Right atrium auricular region (tissue), 2 donors: ENCODE data around the gene ZDHHC11B. TPM values are rescaled to one million over a fixed set of nuclear protein-coding genes. Genes with fewer than 3 reads are reported as not detected.
A peak's percentile ranks its signal among the peaks of the same experiment; 100 is the strongest.
"Not testable (repeated sequence)": the region's sequence is repeated elsewhere in the genome, so short reads cannot be mapped to it uniquely, and the experiment has no call there.

Source experiments
- DNase-seq: peaks from one replicate; pipeline ENCODE4 v3.0.0-alpha.2; 2019; ENCODE audit warnings: low spot score
- H3K27ac ChIP-seq, 2 donors: fragments of 200-600 bp; sonication (generic); 1 replicate in 1 of 2; 2 replicates in 1 of 2; pipeline ENCODE4 v1.5.1; 2016 to 2019
- H3K27me3 ChIP-seq, 2 donors: fragments of 200-600 bp; sonication (generic); one replicate each; pipeline versions ENCODE4 v1.5.1 to v1.6.0; 2017 to 2019
- H3K36me3 ChIP-seq: fragments of 200-600 bp; sonication (generic); one replicate; pipeline ENCODE4 v1.5.1; 2016
- H3K4me1 ChIP-seq, 2 donors: fragments of 200-600 bp; sonication (generic); one replicate each; pipeline versions ENCODE4 v1.5.1 to v1.6.0; 2017 to 2019
- H3K4me3 ChIP-seq, 2 donors: fragments of 200-600 bp; sonication (generic); 1 replicate in 1 of 2; 2 replicates in 1 of 2; pipeline ENCODE4 v1.5.1; 2017 to 2019; ENCODE audit warnings: mild to moderate bottlenecking in 1 of 2, moderate library complexity in 1 of 2
- H3K9me3 ChIP-seq, 2 donors: fragments of 200-600 bp; sonication (generic); one replicate each; pipeline ENCODE4 v1.5.1; 2019
- CTCF ChIP-seq, 2 donors: fragments of 200-600 bp; sonication (generic); IDR thresholded peaks; one replicate each; pipeline ENCODE4 v1.5.1; 2019; ENCODE audit warnings: antibody characterized with exemption in 2 of 2
- total RNA-seq, 2 donors: library from RNA; depleted of rRNA; stranded (reverse); fragments of >200 nt; gene quantifications; one replicate each; pipeline ENCODE4 v1.1.0, GENCODE V29; 2016

ZDHHC11B gene
- total RNA-seq, 2 donors from 2014 or later, result 4.0 to 7.5 TPM

- DNase-seq, H3K4me1 ChIP-seq, H3K36me3 ChIP-seq, H3K27me3 ChIP-seq, H3K4me3 ChIP-seq, H3K9me3 ChIP-seq, H3K27ac ChIP-seq: not testable (repeated sequence)
Observed at GRCh38 chr5:696191-696590, 88.3 kb downstream of the ZDHHC11B start.

- H3K9me3 ChIP-seq, DNase-seq, H3K36me3 ChIP-seq, H3K27ac ChIP-seq, H3K27me3 ChIP-seq, H3K4me3 ChIP-seq, H3K4me1 ChIP-seq: not testable (repeated sequence)
Observed at GRCh38 chr5:695475-695874, 89.1 kb downstream of the ZDHHC11B start.

- H3K27me3 ChIP-seq, H3K36me3 ChIP-seq, H3K9me3 ChIP-seq, H3K4me1 ChIP-seq, DNase-seq: not testable (repeated sequence)
- Histone ChIP-seq H3K4me3 (peak overlapping the region; percentile 64 to 76), H3K27ac (peak overlapping the region in 1 of 2 donors; percentile 93)
Observed at GRCh38 chr5:694042-694431, 90.5 kb downstream of the ZDHHC11B start.

- H3K4me1 ChIP-seq, H3K9me3 ChIP-seq, H3K27me3 ChIP-seq, H3K36me3 ChIP-seq: not testable (repeated sequence)
- peak within 1 kb of the TSS; percentile 64 to 76 for H3K4me3 ChIP-seq
- peak; percentile 84 for DNase-seq
- peak within 1 kb of the TSS; percentile 83 to 93 for H3K27ac ChIP-seq
Observed at GRCh38 chr5:693271-694041, 91.1 kb downstream of the ZDHHC11B start, which contains the start of gene TPPP. Gene TPPP, minus strand, starts transcription at chr5:693352. Its CDS starts 15,292 bp downstream, at chr5:678060.

GRCh38 chr5:692529-693041 lies 91.9 kb downstream of the ZDHHC11B start:
- H3K4me3 ChIP-seq, result peak overlapping the region; percentile 59 to 64
- DNase-seq, H3K9me3 ChIP-seq, H3K36me3 ChIP-seq, H3K27me3 ChIP-seq, H3K4me1 ChIP-seq: not testable (repeated sequence)
- peak overlapping the region; percentile 81 to 88 for H3K27ac ChIP-seq

- H3K27ac ChIP-seq, result peak overlapping the region; percentile 81 to 88
- H3K9me3 ChIP-seq, result no peaks in the 10 kb centered on the region
- no peak for DNase-seq
- TF ChIP-seq CTCF (IDR thresholded peaks at IDR 0.05), result no peak
- H3K4me3 ChIP-seq, result peak overlapping the region; percentile 59 to 64
- H3K4me1 ChIP-seq, result no peaks in the 10 kb centered on the region
- H3K27me3 ChIP-seq, result no peaks in the 10 kb centered on the region
- no peaks in the 10 kb centered on the region for H3K36me3 ChIP-seq
Observed at GRCh38 chr5:691817-692528, 92.6 kb downstream of the ZDHHC11B start.

- DNase-seq, H3K36me3 ChIP-seq, H3K9me3 ChIP-seq, H3K4me1 ChIP-seq, H3K4me3 ChIP-seq, H3K27me3 ChIP-seq: not testable (repeated sequence)
- H3K27ac ChIP-seq, result peak overlapping the region in 1 of 2 donors; percentile 61
Observed at GRCh38 chr5:691049-691448, 93.5 kb downstream of the ZDHHC11B start.

GRCh38 chr5:690293-690692 lies 94.2 kb downstream of the ZDHHC11B start:
- not testable (repeated sequence) for H3K4me1 ChIP-seq, DNase-seq, H3K4me3 ChIP-seq, H3K27me3 ChIP-seq, H3K9me3 ChIP-seq, H3K27ac ChIP-seq, H3K36me3 ChIP-seq

GRCh38 chr5:688348-689010 lies 96.0 kb downstream of the ZDHHC11B start:
- not testable (repeated sequence) for H3K9me3 ChIP-seq, H3K27ac ChIP-seq, DNase-seq, H3K4me1 ChIP-seq, H3K4me3 ChIP-seq, H3K27me3 ChIP-seq, H3K36me3 ChIP-seq

GRCh38 chr5:686936-687335 lies 97.6 kb downstream of the ZDHHC11B start:
- H3K27ac ChIP-seq, H3K27me3 ChIP-seq, DNase-seq, H3K4me3 ChIP-seq, H3K9me3 ChIP-seq, H3K4me1 ChIP-seq, H3K36me3 ChIP-seq: not testable (repeated sequence)

- H3K4me3 ChIP-seq, H3K4me1 ChIP-seq, H3K36me3 ChIP-seq, H3K9me3 ChIP-seq, H3K27ac ChIP-seq, DNase-seq, H3K27me3 ChIP-seq: not testable (repeated sequence)
Observed at GRCh38 chr5:686172-686523, 98.4 kb downstream of the ZDHHC11B start.
